GM10847 (cell line): ENCODE data around the gene RSRC1.

Experiments used
- POLR2A ChIP-seq: IDR thresholded peaks from 2 replicates; pipeline ENCODE4 v1.6.1; 2011; ENCODE audit not compliant: insufficient read length; ENCODE audit errors: extremely low read depth

RSRC1 gene

DNA sequence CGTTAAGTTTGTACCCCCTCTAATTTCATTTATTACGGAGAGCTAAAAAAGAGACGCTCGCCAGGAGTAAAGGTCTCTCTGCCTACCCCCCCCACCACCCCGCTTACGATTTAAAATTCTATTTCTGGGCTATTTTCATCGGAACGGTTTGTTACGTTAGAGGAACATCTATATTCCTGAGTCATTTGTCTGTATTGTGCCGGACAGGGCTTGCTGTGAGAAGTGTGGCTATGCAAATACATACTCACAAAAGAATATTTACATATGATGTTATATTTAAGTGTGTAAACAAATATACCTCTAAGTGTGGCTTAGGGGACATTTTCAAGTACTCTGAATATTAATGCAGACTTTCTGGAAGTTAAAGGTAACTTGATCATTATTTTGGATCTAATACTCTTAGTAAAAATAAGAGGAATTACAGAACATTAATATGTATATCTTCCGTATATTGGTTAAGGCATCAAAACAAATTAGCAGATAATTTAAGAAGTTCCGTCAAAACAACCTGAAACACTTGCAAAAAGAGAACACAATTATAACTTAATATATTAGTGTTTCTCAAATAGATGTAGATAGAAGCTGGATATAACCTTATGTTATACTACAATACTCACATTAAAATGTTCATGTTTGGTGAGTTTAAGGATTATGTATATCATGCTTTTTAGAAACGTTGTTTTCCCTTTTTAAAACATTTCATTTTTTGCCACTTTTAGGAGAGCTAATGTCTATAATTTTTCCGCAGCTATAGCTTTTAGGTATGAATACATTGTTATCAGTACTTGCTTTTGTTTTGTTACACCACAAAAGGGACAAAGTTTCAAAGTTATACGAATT, 2.1 kb upstream of the RSRC1 start:
- TF ChIP-seq POLR2A: no peak

DNA sequence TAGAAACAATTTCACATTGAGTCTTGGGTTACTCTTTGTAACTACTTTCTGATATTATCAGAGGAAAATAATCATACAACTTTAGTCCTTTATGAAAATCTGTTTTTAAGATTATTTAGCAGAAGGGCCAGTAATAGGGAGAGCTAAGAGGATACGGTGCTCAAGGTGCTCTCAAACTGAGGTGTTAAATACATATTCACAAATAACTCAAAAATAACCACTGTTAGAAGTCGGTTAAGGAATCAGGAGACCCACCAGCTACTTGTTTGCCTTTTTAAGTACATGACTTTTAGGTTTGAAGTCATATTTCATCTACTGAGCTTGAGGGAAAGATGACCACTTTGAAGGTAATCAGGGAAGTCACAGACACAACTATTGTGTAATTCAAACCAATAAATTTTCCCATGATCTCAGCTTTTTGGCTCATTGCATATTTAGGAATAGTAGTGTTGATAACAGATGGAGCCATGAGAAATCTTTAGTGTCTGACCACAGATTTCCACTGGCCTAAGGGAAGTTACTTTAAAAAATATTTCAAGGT, 1.4 kb upstream of the RSRC1 start:
- TF ChIP-seq POLR2A: no peak

DNA sequence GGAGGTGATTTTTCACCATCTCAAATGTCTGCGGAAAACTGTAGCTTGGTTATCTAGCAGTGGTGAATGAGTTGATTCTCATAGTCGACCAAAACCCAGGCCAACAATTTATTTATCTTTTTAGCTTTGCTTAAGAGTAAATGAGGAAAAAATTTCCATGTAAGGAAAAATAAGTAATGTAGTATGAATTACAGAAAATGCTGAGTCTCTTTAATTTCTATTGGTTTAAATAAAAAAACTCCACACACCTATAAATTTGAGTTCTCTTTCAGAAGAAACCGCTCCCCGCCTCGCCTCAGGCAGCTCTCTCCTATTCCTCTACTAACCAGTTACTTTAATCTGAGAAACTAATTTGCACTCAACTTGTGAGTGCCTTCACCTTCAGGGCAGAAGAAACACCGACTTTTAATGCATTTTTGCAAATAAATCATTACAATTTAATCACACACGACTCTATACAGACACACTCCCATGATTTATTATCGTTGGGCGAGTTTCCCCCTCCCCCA, 540 bp upstream of the RSRC1 start:
- no peak for TF ChIP-seq POLR2A

DNA sequence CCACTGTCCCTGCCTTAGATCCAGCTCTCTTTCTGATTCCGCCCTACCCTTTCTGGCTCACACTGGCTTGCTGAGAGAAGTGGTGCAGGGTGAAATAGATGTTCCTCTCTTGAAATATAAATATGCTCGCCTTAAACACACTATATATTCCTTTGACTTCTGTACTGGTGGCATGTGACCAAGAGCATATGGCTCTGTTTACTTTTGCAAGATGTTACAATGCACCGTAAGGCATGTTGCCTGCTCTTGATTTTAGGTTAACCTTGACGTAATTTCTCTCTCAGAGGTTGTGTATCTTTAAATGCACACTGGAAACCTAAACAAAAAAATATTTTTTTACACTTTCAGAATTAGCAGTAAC, 749 bp downstream of the RSRC1 start:
- TF ChIP-seq POLR2A: no peak

DNA sequence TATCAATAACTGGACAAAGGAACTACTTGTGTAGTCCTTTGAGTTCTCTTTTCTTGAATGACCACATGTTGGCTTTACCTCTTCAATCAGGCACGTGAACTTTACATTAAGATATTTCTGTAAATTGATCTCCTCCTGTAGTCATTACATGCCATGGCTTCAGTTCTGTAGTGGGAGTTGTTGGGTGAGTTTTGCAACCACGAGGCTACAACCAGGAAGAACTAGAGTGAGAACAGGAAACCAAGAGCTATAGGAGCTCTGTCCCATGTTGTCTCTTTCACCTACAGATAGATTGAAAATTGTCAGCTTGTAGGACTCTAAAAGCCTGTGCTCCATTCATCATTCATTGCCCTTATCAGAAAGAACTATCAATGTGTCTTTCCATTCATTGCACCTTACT, 2.0 kb downstream of the RSRC1 start:
- no peak for TF ChIP-seq POLR2A

DNA sequence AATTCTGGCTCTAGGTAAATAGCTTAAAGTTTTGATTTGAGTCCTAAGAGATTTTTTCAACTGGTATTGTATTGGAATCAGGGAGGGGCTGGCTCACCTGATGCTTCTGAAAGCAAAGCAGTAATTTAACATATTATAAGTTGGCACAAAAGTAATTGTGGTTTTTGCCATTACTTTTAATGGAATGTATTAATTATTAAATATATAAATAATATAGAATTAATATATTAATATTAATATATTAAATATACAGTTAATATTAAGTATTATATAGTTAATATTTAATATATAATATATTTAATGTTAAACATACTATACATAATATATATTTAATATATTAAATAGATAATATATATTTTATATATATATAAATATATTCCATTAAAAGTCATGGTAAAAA, 10.4 kb downstream of the RSRC1 start:
- no peak for TF ChIP-seq POLR2A

DNA sequence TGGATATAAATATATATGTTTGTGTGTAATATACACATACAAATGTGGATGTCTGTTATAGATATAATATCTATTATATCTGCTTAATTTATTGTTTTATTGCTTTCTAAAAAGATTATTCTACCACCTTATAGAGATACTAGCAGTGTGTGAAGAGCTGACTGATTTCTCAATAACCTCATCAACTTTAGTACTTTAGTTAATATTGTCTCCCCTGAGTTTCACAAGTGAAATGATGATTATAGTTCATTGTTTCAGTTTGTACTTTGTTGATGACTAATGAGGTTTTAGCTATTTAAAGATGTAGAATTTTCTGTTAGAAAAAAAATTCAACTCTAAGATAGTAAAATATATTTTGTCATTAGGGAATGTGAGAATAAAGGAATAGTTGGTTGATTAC, 11.4 kb downstream of the RSRC1 start:
- TF ChIP-seq POLR2A: no peak

DNA sequence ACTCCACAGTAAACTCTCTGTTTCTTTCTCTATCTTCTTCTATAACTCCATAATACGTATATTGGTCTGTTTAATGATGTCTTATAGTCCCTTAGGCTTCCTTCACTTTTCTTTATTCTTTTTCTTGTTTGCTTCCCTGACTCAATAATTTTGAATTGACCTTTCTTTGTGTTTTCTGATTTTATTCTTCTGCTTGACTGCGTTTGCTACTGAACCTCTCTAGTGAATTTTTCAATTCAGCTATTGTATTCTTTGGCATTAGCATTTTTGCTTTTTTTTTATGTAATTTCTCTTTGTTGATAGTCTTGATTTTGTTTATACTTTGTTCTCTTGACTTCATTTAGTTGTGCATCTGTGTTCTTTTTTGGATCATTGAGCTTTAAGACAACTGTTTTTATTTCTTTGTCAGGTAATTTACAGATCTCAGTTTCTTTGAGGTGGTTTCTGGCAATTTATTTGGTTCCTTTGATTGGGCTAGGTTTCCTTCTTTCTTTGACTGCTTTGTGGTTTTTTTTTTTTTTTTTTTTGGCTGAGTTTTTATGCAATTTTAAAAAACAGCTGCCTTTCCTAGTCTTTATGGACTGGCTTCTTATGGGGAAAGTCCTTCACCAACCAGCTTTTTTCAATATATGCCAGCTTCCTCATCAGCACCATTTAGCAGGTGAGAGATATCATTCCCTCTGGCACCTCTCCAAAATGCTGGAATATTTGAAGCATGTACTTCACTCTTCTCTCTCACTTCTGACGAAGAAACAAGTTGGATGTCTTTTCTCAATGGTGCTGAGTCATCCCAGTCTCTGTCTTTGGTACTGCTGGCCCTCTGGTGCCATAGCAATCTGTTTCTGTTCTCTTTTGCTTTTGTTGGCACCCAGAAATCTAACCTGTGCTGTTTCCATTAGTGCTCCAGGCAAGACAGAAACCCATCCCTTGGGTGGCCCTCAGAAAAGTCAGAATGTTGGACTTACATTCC, 17.6 kb downstream of the RSRC1 start:
- no peak for TF ChIP-seq POLR2A

DNA sequence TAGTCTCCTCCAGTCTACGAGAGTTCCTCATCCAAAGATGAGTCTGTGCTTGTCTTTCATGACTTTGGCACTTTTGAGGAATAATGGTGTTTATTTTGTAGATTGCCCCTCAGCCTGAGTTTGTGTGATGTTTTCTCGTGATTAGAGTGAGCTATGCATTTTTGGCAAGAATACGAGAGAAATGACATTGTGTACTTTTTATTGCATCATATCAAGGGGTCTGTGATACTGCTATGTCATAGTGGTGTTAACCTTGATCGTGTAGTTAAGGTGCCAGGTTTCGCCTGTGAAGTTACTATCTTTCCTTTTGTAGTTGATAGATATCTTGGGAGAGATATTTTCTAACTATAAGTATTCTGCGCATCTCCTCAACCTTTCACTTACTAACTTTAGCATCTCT, 18.9 kb downstream of the RSRC1 start:
- TF ChIP-seq POLR2A: no peak

DNA sequence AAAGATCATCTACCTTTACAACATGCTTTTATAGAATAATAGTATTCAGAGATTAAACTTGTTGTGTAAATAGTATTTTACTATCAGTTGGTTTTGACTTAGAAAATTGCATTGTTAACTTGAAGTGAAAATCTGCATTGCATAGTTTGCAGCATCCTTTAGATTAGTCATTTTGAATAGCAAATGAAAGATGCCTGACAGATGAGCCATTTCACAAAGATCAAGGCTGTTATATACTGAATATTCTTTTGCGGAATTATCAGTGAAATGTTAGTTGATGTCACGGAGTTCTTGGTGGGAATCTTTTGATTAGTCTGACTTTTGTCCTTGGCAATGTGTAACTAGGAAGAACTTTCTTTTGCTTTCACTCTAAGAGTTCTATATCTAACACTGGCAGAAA, 24.5 kb downstream of the RSRC1 start:
- no peak for TF ChIP-seq POLR2A

DNA sequence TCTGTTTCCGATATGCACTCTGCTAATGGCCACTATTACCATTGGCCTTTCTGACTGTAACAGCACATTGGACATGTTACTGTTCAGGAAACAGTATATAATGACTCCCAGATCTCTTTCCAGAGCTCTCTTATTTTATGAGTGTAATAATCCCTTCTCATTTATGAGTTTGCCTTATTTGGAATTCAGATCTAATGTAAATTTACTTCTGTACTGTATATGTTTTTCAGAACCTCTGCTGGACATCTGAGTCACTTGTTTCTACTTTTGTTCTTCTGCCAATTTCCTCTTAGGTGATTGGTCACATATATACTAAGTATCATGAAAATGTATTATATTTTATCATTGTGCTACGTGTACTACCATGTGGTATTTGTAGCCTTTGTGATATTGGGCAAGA, 30.5 kb downstream of the RSRC1 start:
- no peak for TF ChIP-seq POLR2A

DNA sequence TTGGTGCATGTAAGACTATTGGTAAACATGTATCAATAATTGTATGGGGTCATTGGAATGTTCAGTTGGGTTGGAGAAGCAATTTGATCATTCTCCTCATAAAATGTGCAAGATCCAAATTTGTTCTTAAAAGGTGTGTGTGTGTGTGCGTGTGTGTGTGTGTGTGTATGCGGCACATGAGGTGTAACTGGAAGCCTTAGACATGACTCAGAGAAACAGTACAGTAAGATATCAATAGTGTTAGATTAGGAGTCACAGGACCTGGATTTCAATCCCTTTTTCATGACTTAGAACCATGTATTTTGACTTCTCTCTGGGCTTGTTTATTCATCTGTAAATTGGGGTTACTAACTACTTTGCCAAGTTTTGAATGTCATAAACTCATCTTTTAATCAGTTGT, 38.3 kb downstream of the RSRC1 start:
- TF ChIP-seq POLR2A: no peak

DNA sequence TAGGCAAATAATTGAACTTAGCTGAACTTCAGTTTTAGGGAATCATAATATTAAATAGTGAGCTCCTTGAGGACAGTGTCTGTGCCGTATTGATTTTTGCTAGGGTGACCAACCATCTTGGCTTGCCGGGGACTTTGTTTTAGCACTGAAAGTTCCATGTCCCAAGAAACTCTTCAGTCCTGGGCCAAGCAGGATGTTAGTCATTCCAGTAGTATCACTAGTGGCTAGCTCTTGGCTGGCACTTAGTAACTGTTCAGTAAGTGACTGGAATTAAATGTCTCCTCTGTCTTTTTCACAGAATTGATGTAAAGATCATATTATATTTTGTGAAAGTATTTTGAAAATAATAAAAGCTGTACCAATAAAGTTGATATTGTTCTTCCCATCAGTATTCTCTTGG, 42.3 kb downstream of the RSRC1 start:
- TF ChIP-seq POLR2A: no peak

DNA sequence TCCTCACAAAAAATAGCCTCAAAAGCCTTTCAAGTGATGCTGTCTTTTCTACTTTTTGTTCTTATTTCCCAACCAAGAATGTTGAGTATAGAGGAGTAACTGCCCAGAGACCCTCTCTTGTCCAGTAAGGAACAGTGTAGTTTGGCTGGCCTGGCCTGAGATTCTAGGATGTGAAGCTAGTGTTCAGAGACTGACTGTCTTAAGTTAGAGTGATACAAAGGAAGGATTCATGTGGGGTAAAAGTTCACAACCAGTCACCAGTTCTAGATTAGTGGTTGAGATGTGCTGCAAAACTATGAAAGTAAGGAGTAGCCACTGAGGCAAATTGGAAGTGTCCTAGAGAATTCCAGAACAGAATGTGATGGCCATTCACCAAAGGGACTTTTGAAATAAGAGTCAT, 49.1 kb downstream of the RSRC1 start:
- no peak for TF ChIP-seq POLR2A

DNA sequence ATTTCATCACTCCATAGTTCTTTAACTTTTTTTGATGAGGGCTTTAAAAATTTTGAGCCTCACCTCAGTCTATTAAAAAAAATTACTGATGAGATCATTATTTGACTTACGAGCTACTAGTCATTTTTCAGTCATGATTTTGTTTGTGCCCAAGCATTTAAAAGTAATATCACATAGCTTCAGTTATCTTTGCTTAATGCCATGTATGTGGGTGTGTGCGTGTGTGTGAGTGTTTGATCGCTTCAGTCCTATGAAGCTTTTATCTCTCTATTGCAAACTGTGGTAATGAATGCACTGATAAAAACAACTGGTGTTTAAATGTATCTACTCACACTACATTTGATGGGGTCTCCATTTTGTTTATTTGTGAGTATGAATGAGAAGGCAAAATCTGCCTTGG, 49.8 kb downstream of the RSRC1 start:
- no peak for TF ChIP-seq POLR2A

DNA sequence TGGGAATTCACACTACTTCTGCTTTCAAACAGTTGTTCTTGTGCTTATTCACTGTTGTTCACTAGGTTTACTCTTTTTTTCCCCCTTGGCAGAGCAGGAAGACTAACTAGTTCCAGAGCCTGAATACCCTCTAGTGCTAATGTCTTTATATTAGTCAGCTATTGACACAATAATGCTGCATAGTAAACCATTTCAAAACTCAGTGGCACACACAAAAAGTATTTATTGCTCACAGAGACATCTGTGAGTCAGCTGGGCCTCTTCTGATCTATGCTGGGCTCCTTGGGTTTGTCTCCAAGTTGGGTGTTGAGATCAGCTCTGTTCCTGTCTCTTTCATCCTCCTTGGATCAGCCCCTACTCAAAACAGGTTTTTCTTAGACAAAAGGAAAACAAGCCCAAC, 51.1 kb downstream of the RSRC1 start:
- TF ChIP-seq POLR2A: no peak
